ENCODE measurements around the gene SMYD3.
A peak's percentile ranks its signal among the peaks of the same experiment; 100 is the strongest.

SMYD3 gene

DNA sequence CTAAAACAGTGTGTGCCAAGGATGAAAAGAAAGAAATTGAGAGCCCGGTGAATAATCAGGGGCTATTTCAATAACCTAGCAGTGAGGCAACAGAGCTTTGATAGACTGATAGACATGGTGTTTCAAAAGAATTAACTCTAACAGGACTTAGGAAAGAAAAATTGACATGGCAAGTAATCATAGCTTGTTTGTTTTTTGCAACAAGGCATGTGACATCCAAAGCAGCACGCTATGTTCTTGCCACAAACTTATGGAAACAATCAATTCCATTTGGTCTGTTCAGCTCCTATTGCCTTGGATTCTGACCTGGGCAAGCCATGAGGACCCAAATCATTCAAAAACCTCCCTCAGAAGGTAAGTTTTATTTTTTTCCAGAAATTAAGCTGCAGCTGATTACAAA, 608.5 kb downstream of the SMYD3 start:
- H3K27ac ChIP-seq (ENCODE audit: low read depth, low read length): no peak overlapping the region
- H3K4me3 ChIP-seq (ENCODE audit: low read length): peak overlapping the region; percentile 23; the same call in 1 of the 2 replicates
- H3K27me3 ChIP-seq (ENCODE audit: control insufficient read depth, low read length): no peaks in the 10 kb centered on the region
- H4K20me1 ChIP-seq (ENCODE audit: control insufficient read depth, insufficient read depth, low read depth, low read length): no peaks in the 10 kb centered on the region
- H3K36me3 ChIP-seq (ENCODE audit: control insufficient read depth, low read length): peaks cover 4% of the 10 kb centered on the region; the same call in 1 of the 2 replicates
- H3K4me2 ChIP-seq (ENCODE audit: low read length): peak overlapping the region; percentile 41
- H3K9me3 ChIP-seq (ENCODE audit: control insufficient read depth, insufficient read depth, low read length): peaks cover 8% of the 10 kb centered on the region; the same call in 1 of the 2 replicates
- H3K4me1 ChIP-seq (ENCODE audit: control insufficient read depth, low read length): peaks cover 57% of the 10 kb centered on the region
- no peak for TF ChIP-seq EZH2phosphoT487 (IDR thresholded peaks at IDR 0.05; ENCODE audit: borderline replicate concordance, low read length)
- TF ChIP-seq, protein P1, sequence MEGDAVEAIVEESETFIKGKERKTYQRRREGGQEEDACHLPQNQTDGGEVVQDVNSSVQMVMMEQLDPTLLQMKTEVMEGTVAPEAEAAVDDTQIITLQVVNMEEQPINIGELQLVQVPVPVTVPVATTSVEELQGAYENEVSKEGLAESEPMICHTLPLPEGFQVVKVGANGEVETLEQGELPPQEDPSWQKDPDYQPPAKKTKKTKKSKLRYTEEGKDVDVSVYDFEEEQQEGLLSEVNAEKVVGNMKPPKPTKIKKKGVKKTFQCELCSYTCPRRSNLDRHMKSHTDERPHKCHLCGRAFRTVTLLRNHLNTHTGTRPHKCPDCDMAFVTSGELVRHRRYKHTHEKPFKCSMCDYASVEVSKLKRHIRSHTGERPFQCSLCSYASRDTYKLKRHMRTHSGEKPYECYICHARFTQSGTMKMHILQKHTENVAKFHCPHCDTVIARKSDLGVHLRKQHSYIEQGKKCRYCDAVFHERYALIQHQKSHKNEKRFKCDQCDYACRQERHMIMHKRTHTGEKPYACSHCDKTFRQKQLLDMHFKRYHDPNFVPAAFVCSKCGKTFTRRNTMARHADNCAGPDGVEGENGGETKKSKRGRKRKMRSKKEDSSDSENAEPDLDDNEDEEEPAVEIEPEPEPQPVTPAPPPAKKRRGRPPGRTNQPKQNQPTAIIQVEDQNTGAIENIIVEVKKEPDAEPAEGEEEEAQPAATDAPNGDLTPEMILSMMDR (IDR thresholded peaks at IDR 0.05; ENCODE audit: low read depth, low read length, poor library complexity, severe bottlenecking): no peak
- no peaks in the 10 kb centered on the region for H3K9me2 ChIP-seq (replicated peaks; ENCODE audit: control insufficient read depth, low read length)
- H3K79me2 ChIP-seq (ENCODE audit: control insufficient read depth, low read length): no peaks in the 10 kb centered on the region
- no peaks in the 10 kb centered on the region for H3F3A ChIP-seq (ENCODE audit: control insufficient read depth, insufficient read depth)

- H3K27ac ChIP-seq (ENCODE audit: low read depth, low read length): no peak overlapping the region
- H3K4me3 ChIP-seq (ENCODE audit: low read length): no peak overlapping the region
Observed at GRCh38 chr1:245896258-245896657, 610.8 kb downstream of the SMYD3 start.

GRCh38 chr1:245895455-245895959, 611.6 kb downstream of the SMYD3 start:
- H3K36me3 ChIP-seq (ENCODE audit: control insufficient read depth, low read length): peaks cover 4% of the 10 kb centered on the region; the same call in 1 of the 2 replicates
- no peaks in the 10 kb centered on the region for H3F3A ChIP-seq (ENCODE audit: control insufficient read depth, insufficient read depth)
- H3K79me2 ChIP-seq (ENCODE audit: control insufficient read depth, low read length): no peaks in the 10 kb centered on the region
- H3K4me1 ChIP-seq (ENCODE audit: control insufficient read depth, low read length): peaks cover 41% of the 10 kb centered on the region
- H3K9me3 ChIP-seq (ENCODE audit: control insufficient read depth, insufficient read depth, low read length): peaks cover 8% of the 10 kb centered on the region; the same call in 1 of the 2 replicates
- H3K4me3 ChIP-seq (ENCODE audit: low read length): no peak overlapping the region
- no peaks in the 10 kb centered on the region for H3K9me2 ChIP-seq (replicated peaks; ENCODE audit: control insufficient read depth, low read length)
- no peak overlapping the region for H3K27ac ChIP-seq (ENCODE audit: low read depth, low read length)
- no peaks in the 10 kb centered on the region for H4K20me1 ChIP-seq (ENCODE audit: control insufficient read depth, insufficient read depth, low read depth, low read length)
- no peaks in the 10 kb centered on the region for H3K27me3 ChIP-seq (ENCODE audit: control insufficient read depth, low read length)
- no peak for TF ChIP-seq EZH2phosphoT487 (IDR thresholded peaks at IDR 0.05; ENCODE audit: borderline replicate concordance, low read length)
- TF ChIP-seq, protein P1 (IDR thresholded peaks at IDR 0.05; ENCODE audit: low read depth, low read length, poor library complexity, severe bottlenecking): no peak
- H3K4me2 ChIP-seq (ENCODE audit: low read length): no peak overlapping the region

More at GRCh38 chr1:245896258-245896657, 610.8 kb downstream of the SMYD3 start:
- Histone ChIP-seq H3K4me1 (ENCODE audit: control insufficient read depth, low read length) (peaks cover 49% of the 10 kb centered on the region), H3F3A (ENCODE audit: control insufficient read depth, insufficient read depth) (no peaks in the 10 kb centered on the region), H3K79me2 (ENCODE audit: control insufficient read depth, low read length) (no peaks in the 10 kb centered on the region), H3K9me2 (replicated peaks; ENCODE audit: control insufficient read depth, low read length) (no peaks in the 10 kb centered on the region), H3K27me3 (ENCODE audit: control insufficient read depth, low read length) (no peaks in the 10 kb centered on the region), H3K36me3 (ENCODE audit: control insufficient read depth, low read length) (peaks cover 4% of the 10 kb centered on the region; the same call in 1 of the 2 replicates), H3K4me2 (ENCODE audit: low read length) (no peak overlapping the region), H3K9me3 (ENCODE audit: control insufficient read depth, insufficient read depth, low read length) (peaks cover 8% of the 10 kb centered on the region; the same call in 1 of the 2 replicates), H4K20me1 (ENCODE audit: control insufficient read depth, insufficient read depth, low read depth, low read length) (no peaks in the 10 kb centered on the region)
- TF ChIP-seq, protein P1 (IDR thresholded peaks at IDR 0.05; ENCODE audit: low read depth, low read length, poor library complexity, severe bottlenecking): no peak
- TF ChIP-seq EZH2phosphoT487 (IDR thresholded peaks at IDR 0.05; ENCODE audit: borderline replicate concordance, low read length): no peak

Measured in DOHH2 (cell line).